K562 (cell line): ENCODE results near the gene EZH1.

Experiments used
- ATF1 ChIP-seq, 2 experiments: fragments of 450-650 bp in 1 of 2; IDR thresholded peaks; 2 replicates each; pipeline ENCODE4 v1.6.1; 2016; ENCODE audit warnings: missing compliant biosample characterization in 1 of 2, missing genetic modification characterization in 1 of 2
- EZH2 ChIP-seq: IDR thresholded peaks from 2 replicates; pipeline ENCODE4 v1.6.1; 2012; ENCODE audit warnings: low read depth, mild to moderate bottlenecking, inconsistent platforms, low read length, borderline replicate concordance
- HMG20B ChIP-seq: fragments of 250-450 bp; sonication (Bioruptor Pico); IDR thresholded peaks from 2 replicates; pipeline ENCODE4 v1.5.0; 2021; ENCODE audit warnings: mild to moderate bottlenecking
- PHF20 ChIP-seq: fragments of 450-650 bp; IDR thresholded peaks from 2 replicates; pipeline ENCODE4 v1.6.1; 2018; ENCODE audit not compliant: partially characterized antibody
- POLR2A ChIP-seq: fragments of 450-650 bp; conservative IDR thresholded peaks from 2 replicates; pipeline ENCODE4 v1.6.1; 2016
- RAD21 ChIP-seq, 2 experiments: fragments of 250-450 bp in 1 of 2; fragments of 450-650 bp in 1 of 2; sonication (Bioruptor Pico) in 1 of 2; formaldehyde crosslinking in 1 of 2; IDR thresholded peaks in 1 of 2; conservative IDR thresholded peaks in 1 of 2; 2 replicates each; pipeline versions ENCODE4 v1.4.0 to v1.8.0; 2020 to 2022; ENCODE audit warnings: mild to moderate bottlenecking in 2 of 2, moderate library complexity in 1 of 2
- SIN3A ChIP-seq, 2 experiments: fragments of 150-350 bp in 1 of 2; IDR thresholded peaks; 2 replicates each; pipeline ENCODE4 v1.6.1; 2011 to 2016; ENCODE audit warnings: borderline replicate concordance in 2 of 2, low read depth in 2 of 2, low read length in 2 of 2, mild to moderate bottlenecking in 2 of 2, moderate library complexity in 2 of 2; ENCODE audit not compliant: control insufficient read depth in 1 of 2
- YY1 ChIP-seq, 3 experiments: IDR thresholded peaks; 2 replicates each; pipeline ENCODE4 v1.6.1; 2011; ENCODE audit warnings: low read length in 2 of 3, mild to moderate bottlenecking in 2 of 3, moderate library complexity in 2 of 3, borderline replicate concordance in 1 of 3, control low read depth in 1 of 3, low read depth in 1 of 3; ENCODE audit not compliant: insufficient read depth in 3 of 3, insufficient replicate concordance in 2 of 3, control insufficient read depth in 1 of 3, insufficient read length in 1 of 3; ENCODE audit errors: extremely low read depth in 1 of 3
- ZZZ3 ChIP-seq: fragments of 450-650 bp; IDR thresholded peaks from 2 replicates; pipeline ENCODE4 v1.6.1; 2016; ENCODE audit warnings: antibody characterized with exemption, mild to moderate bottlenecking, moderate library complexity
- TF ChIP-seq, protein P1 (sequence below), 3 experiments: IDR thresholded peaks in 2 of 3; conservative IDR thresholded peaks in 1 of 3; 2 replicates each; pipeline ENCODE4 v1.5.1; 2011 to 2012; ENCODE audit warnings: low read length in 3 of 3, mild to moderate bottlenecking in 3 of 3, control low read depth in 2 of 3, improper control_type of control experiment in 1 of 3, inconsistent platforms in 1 of 3, low read depth in 1 of 3, mixed read lengths in 1 of 3, moderate library complexity in 1 of 3; ENCODE audit not compliant: insufficient read depth in 2 of 3
- TF ChIP-seq, protein P2 (sequence below): fragments of 250-450 bp; sonication (Bioruptor Pico); IDR thresholded peaks from 2 replicates; pipeline ENCODE4 v1.5.0; 2021; ENCODE audit warnings: mild to moderate bottlenecking, moderate library complexity
- TF ChIP-seq, protein P3 (sequence below): fragments of 450-650 bp; IDR thresholded peaks from 2 replicates; pipeline ENCODE4 v1.6.1; 2018; ENCODE audit not compliant: partially characterized antibody
- TF ChIP-seq, protein P4 (sequence below): fragments of 450-650 bp; IDR thresholded peaks from 2 replicates; pipeline ENCODE4 v1.7.1; 2018; ENCODE audit warnings: mild to moderate bottlenecking, low read depth; ENCODE audit not compliant: partially characterized antibody

DNA sequence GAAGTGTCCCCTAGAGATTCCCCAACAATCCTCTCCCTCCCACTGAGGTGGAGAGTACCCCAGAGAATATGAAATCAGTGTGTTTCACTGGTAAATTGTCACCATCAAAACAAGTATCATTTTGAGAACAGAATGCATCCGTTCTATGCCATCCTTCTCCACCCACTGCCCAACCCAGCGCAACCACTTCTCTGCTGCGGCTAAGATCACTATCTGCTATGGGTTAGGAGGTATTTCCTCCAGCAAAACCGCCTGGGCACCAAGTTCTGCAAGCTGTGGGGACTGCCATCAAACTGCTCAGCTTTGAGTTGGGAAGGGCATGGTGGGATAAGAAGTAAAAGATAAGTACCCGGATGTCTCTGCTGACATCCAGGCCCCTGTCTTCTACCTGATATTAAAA lies 38.1 kb downstream of the EZH1 start:
- TF ChIP-seq, protein P1, sequence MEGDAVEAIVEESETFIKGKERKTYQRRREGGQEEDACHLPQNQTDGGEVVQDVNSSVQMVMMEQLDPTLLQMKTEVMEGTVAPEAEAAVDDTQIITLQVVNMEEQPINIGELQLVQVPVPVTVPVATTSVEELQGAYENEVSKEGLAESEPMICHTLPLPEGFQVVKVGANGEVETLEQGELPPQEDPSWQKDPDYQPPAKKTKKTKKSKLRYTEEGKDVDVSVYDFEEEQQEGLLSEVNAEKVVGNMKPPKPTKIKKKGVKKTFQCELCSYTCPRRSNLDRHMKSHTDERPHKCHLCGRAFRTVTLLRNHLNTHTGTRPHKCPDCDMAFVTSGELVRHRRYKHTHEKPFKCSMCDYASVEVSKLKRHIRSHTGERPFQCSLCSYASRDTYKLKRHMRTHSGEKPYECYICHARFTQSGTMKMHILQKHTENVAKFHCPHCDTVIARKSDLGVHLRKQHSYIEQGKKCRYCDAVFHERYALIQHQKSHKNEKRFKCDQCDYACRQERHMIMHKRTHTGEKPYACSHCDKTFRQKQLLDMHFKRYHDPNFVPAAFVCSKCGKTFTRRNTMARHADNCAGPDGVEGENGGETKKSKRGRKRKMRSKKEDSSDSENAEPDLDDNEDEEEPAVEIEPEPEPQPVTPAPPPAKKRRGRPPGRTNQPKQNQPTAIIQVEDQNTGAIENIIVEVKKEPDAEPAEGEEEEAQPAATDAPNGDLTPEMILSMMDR (IDR thresholded peaks at IDR 0.05 in 2 of 3, conservative IDR thresholded peaks at IDR 0.05 in 1 of 3; ENCODE audit: insufficient read depth in 2 of 3, low read depth in 1 of 3, low read length in 3 of 3), result no peak
- TF ChIP-seq RAD21 (CRISPR knock-in tag; conservative IDR thresholded peaks at IDR 0.05 in 1 of 2, IDR thresholded peaks at IDR 0.05 in 1 of 2) (no peak), EZH2 (no peak), SIN3A (IDR thresholded peaks at IDR 0.05; ENCODE audit: borderline replicate concordance in 2 of 2, control insufficient read depth in 1 of 2, low read depth in 2 of 2, low read length in 2 of 2) (no peak), HMG20B (no peak), ATF1 (CRISPR knock-in tag; IDR thresholded peaks at IDR 0.05) (no peak), ATF1 (tag; IDR thresholded peaks at IDR 0.05) (no peak), POLR2A (no peak), PHF20 (no peak), YY1 (IDR thresholded peaks at IDR 0.05; ENCODE audit: borderline replicate concordance in 1 of 3, control insufficient read depth in 1 of 3, extremely low read depth in 1 of 3, insufficient read depth in 3 of 3, insufficient read length in 1 of 3, insufficient replicate concordance in 2 of 3, low read depth in 1 of 3, low read length in 2 of 3) (no peak), ZZZ3 (no peak)
- TF ChIP-seq, protein P2, sequence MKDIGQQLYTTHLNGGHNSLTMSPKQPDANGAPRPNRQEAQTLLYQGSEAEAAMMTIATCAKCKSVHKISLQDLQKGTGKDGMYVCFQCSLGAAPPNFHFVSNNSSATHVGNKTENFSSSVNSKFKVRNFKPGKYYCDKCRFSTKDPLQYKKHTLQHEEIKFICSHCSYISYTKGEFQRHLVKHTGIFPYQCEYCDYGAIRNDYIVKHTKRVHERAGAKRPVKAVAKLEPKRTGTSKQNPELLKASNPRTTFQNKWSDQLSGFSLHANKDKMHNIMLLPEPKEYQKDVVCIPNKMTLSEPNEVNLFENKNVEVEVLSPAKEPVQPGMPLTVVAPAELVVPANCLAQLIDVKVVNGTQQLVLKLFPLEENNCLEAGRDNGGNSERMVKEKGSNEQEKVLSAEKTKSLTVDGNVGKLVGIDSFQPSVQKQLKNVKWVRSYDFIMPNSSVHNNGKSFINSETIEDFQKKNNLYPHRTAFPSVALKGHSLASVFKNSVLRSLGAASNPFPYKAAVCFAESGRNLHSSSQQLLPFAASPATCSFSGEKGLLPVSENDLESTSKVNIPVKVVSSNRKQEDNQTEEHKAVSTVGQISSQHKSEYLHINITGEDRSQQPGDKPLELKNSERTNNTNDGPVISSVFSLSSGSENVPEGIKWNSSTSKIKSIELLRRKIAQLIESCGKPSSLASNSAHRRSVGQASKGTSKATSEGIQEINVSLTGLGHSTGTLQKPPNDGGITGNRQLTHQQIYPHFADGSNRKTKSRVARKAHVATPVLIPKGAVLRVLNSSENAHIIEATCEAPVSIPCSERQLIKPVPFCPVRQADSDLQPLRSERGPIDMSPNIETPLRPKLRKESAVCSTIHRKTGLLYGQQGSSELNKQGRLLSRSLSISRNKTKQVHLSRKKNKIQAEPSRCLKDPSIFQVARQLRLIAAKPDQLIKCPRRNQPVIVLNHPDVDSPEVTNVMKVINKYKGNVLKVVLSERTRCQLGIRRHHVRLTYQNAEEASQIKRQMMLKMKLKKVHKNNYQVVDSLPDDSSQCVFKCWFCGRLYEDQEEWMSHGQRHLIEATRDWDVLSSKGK (CRISPR knock-in tag), result no peak
- TF ChIP-seq, protein P3, sequence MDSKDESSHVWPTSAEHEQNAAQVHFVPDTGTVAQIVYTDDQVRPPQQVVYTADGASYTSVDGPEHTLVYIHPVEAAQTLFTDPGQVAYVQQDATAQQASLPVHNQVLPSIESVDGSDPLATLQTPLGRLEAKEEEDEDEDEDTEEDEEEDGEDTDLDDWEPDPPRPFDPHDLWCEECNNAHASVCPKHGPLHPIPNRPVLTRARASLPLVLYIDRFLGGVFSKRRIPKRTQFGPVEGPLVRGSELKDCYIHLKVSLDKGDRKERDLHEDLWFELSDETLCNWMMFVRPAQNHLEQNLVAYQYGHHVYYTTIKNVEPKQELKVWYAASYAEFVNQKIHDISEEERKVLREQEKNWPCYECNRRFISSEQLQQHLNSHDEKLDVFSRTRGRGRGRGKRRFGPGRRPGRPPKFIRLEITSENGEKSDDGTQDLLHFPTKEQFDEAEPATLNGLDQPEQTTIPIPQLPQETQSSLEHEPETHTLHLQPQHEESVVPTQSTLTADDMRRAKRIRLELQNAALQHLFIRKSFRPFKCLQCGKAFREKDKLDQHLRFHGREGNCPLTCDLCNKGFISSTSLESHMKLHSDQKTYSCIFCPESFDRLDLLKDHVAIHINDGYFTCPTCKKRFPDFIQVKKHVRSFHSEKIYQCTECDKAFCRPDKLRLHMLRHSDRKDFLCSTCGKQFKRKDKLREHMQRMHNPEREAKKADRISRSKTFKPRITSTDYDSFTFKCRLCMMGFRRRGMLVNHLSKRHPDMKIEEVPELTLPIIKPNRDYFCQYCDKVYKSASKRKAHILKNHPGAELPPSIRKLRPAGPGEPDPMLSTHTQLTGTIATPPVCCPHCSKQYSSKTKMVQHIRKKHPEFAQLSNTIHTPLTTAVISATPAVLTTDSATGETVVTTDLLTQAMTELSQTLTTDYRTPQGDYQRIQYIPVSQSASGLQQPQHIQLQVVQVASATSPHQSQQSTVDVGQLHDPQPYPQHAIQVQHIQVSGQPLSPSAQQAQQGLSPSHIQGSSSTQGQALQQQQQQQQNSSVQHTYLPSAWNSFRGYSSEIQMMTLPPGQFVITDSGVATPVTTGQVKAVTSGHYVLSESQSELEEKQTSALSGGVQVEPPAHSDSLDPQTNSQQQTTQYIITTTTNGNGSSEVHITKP, result no peak
- TF ChIP-seq, protein P4, sequence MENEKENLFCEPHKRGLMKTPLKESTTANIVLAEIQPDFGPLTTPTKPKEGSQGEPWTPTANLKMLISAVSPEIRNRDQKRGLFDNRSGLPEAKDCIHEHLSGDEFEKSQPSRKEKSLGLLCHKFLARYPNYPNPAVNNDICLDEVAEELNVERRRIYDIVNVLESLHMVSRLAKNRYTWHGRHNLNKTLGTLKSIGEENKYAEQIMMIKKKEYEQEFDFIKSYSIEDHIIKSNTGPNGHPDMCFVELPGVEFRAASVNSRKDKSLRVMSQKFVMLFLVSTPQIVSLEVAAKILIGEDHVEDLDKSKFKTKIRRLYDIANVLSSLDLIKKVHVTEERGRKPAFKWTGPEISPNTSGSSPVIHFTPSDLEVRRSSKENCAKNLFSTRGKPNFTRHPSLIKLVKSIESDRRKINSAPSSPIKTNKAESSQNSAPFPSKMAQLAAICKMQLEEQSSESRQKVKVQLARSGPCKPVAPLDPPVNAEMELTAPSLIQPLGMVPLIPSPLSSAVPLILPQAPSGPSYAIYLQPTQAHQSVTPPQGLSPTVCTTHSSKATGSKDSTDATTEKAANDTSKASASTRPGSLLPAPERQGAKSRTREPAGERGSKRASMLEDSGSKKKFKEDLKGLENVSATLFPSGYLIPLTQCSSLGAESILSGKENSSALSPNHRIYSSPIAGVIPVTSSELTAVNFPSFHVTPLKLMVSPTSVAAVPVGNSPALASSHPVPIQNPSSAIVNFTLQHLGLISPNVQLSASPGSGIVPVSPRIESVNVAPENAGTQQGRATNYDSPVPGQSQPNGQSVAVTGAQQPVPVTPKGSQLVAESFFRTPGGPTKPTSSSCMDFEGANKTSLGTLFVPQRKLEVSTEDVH, result no peak
